Measurements from ENCODE around the gene EPN3. TPM values are rescaled to one million over a fixed set of nuclear protein-coding genes. Genes with fewer than 3 reads are reported as not detected.
A peak's percentile ranks its signal among the peaks of the same experiment; 100 is the strongest.

EPN3 gene
- total RNA-seq, 1 donor from 2014 or later = 0.24 TPM

DNA sequence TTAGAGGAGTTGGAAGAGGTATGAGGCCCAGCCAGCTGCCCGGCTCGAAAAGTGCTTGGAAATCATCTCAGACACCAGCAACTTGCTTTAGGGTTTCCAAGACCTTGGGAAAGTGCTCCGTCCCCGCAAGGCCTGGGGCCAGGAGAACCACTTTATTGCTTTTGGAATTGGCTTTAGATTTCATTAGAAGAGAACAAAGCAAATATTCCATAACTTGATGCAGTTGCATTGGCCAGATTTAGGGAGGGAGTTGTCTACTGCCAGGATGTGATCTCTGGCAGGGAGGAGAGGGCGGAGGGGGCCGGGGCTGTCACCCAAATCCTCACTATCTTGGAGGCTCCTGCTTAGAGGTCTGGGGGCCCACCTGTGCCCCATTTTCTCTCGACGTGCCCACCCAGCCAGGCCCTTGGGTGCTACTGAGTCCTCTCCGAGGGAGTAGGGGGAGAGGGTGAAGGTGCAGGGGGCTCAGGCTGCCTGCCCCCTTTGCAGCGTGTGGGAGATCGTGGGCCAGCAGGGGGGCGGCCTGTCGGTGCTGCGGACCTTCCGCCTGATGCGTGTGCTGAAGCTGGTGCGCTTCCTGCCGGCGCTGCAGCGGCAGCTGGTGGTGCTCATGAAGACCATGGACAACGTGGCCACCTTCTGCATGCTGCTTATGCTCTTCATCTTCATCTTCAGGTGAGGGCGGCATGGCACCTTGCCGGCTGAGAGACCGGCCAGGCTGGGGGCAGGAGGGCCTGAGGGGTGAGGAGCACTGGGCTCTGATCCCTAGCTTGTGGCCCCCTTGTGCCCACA is 58.6 kb downstream of the EPN3 start:
- H3K36me3 ChIP-seq = no peaks in the 10 kb centered on the region
- H3F3A ChIP-seq (ENCODE audit: low read depth) = peaks cover 5% of the 10 kb centered on the region
- no peak overlapping the region for H2AFZ ChIP-seq (replicated peaks)
- DNase-seq (ENCODE audit: low spot score) = no peak
- no peaks in the 10 kb centered on the region for H4K20me1 ChIP-seq (ENCODE audit: low read depth)
- no peaks in the 10 kb centered on the region for H3K27me3 ChIP-seq
- H3K4me1 ChIP-seq = peaks cover 22% of the 10 kb centered on the region
- no peaks in the 10 kb centered on the region for H3K36me3 Mint-ChIP-seq
- peak overlapping the region; percentile 76 for H3K27ac Mint-ChIP-seq
- no peak overlapping the region for H3K27ac ChIP-seq
- no peaks in the 10 kb centered on the region for H3K79me2 ChIP-seq (ENCODE audit: low read depth)
- peaks cover 68% of the 10 kb centered on the region for H3K4me1 Mint-ChIP-seq
- no peaks in the 10 kb centered on the region for H3K9me3 Mint-ChIP-seq
- TF ChIP-seq EZH2phosphoT487 (IDR thresholded peaks at IDR 0.05) = no peak
- no peak overlapping the region for H3K4me2 ChIP-seq
- no peaks in the 10 kb centered on the region for H3K9me3 ChIP-seq (ENCODE audit: low read depth)
- no peak overlapping the region for H3K4me3 ChIP-seq
- H3K9ac ChIP-seq = no peak overlapping the region
- H3K4me3 Mint-ChIP-seq = peak overlapping the region; percentile 11
- peaks cover 8% of the 10 kb centered on the region for H3K27me3 Mint-ChIP-seq (ENCODE audit: insufficient read depth, low read depth)

- Mint-ChIP-seq H3K4me1 (peaks cover 55% of the 10 kb centered on the region), H3K27ac (peak overlapping the region; percentile 95), H3K27me3 (ENCODE audit: insufficient read depth, low read depth) (peaks cover 11% of the 10 kb centered on the region), H3K4me3 (peak overlapping the region; percentile 71), H3K9me3 (no peaks in the 10 kb centered on the region), H3K36me3 (no peaks in the 10 kb centered on the region)
- Histone ChIP-seq H3K79me2 (ENCODE audit: low read depth) (no peaks in the 10 kb centered on the region), H3K4me2 (peak overlapping the region; percentile 68), H4K20me1 (ENCODE audit: low read depth) (no peaks in the 10 kb centered on the region), H3F3A (ENCODE audit: low read depth) (no peaks in the 10 kb centered on the region), H3K4me1 (peaks cover 17% of the 10 kb centered on the region), H3K27ac (no peak overlapping the region), H3K9me3 (ENCODE audit: low read depth) (no peaks in the 10 kb centered on the region), H2AFZ (replicated peaks) (no peak overlapping the region), H3K4me3 (no peak overlapping the region), H3K27me3 (no peaks in the 10 kb centered on the region), H3K36me3 (no peaks in the 10 kb centered on the region), H3K9ac (no peak overlapping the region)
- peak; percentile 94 for DNase-seq (ENCODE audit: low spot score)
- TF ChIP-seq CTCF (IDR thresholded peaks at IDR 0.05) = no peak
- no peak for TF ChIP-seq EZH2phosphoT487 (IDR thresholded peaks at IDR 0.05)
- TF ChIP-seq EZH2 (IDR thresholded peaks at IDR 0.05) = no peak
Observed at GRCh38 chr17:50593321-50593720, 60.8 kb downstream of the EPN3 start.

Other genes starting within 250 kb of the EPN3 start
- 12.2 and 33.0 TPM in 2 replicates for gene XYLT2, start 186.6 kb upstream of the EPN3 start, total RNA-seq (ENCODE audit: low replicate concordance)
- gene MRPL27, start 159.6 kb upstream of the EPN3 start, total RNA-seq (ENCODE audit: low replicate concordance) = 39.1 and 50.4 TPM in 2 replicates
- 26.6 and 31.3 TPM in 2 replicates for gene EME1, start 159.5 kb upstream of the EPN3 start, total RNA-seq (ENCODE audit: low replicate concordance)
- gene LRRC59, start 135.2 kb upstream of the EPN3 start, total RNA-seq (ENCODE audit: low replicate concordance) = 57.0 and 63.8 TPM in 2 replicates
- gene ACSF2, start 106.5 kb upstream of the EPN3 start, total RNA-seq (ENCODE audit: low replicate concordance) = 15.2 and 28.8 TPM in 2 replicates
- not detected in 2 replicates for gene CHAD, start 63.9 kb upstream of the EPN3 start, total RNA-seq (ENCODE audit: low replicate concordance)
- gene RSAD1, start 53.9 kb upstream of the EPN3 start, total RNA-seq (ENCODE audit: low replicate concordance) = 9.7 and 12.9 TPM in 2 replicates
- gene MYCBPAP, start 24.3 kb upstream of the EPN3 start, total RNA-seq (ENCODE audit: low replicate concordance) = 3.5 and 3.8 TPM in 2 replicates
- gene SPATA20, start 14.4 kb downstream of the EPN3 start, total RNA-seq (ENCODE audit: low replicate concordance) = 22.8 and 60.5 TPM in 2 replicates
- gene CACNA1G, start 28.0 kb downstream of the EPN3 start, total RNA-seq (ENCODE audit: low replicate concordance) = 1.6 and 4.9 TPM in 2 replicates
- gene ABCC3, start 102.1 kb downstream of the EPN3 start, total RNA-seq (ENCODE audit: low replicate concordance) = 0.22 TPM in 1 of 2 replicates, not detected in the other
- 50.6 and 53.4 TPM in 2 replicates for gene ANKRD40, start 175.2 kb downstream of the EPN3 start, total RNA-seq (ENCODE audit: low replicate concordance)
- 245 and 374 TPM in 2 replicates for gene LUC7L3, start 186.9 kb downstream of the EPN3 start, total RNA-seq (ENCODE audit: low replicate concordance)
- not detected in 2 replicates for gene ANKRD40CL, start 234.8 kb downstream of the EPN3 start, total RNA-seq (ENCODE audit: low replicate concordance)